Peyer's patch (tissue), 4 donors: ENCODE results near the gene HIVEP2.

Source experiments
- POLR2A ChIP-seq, 2 donors: fragments of 450-650 bp; IDR thresholded peaks; one replicate each; pipeline ENCODE4 v1.5.1; 2017; ENCODE audit warnings: antibody characterized with exemption in 2 of 2, mild to moderate bottlenecking in 2 of 2, moderate library complexity in 2 of 2
- TF ChIP-seq, protein P1 (sequence below), 6 experiments: fragments of 450-650 bp in 4 of 6; fragments of 200-600 bp in 2 of 6; sonication (generic) in 1 of 6; IDR thresholded peaks; one replicate each; pipeline ENCODE4 v1.5.1; 2017 to 2019; ENCODE audit warnings: antibody characterized with exemption in 6 of 6, mild to moderate bottlenecking in 3 of 6, moderate library complexity in 1 of 6

DNA sequence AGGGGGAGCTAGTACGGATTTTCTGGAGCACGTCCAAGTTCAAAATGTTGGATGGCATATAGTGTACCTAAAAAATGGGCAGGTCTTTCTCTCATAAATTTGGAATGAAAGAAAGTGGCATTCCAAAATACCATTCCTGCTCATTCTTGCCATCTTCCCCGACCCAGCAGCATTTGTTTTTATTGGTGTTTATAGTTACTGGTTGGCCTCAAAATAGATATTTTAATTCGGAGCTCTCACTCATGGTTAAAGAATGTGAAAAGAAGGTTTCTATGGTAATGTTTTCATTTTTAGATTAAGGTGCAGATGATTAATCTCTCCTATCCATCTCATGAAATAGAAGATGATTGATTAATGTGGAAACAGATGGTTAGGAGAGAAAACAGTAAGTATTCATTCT is 204.5 kb downstream of the HIVEP2 start:
- TF ChIP-seq, protein P1, sequence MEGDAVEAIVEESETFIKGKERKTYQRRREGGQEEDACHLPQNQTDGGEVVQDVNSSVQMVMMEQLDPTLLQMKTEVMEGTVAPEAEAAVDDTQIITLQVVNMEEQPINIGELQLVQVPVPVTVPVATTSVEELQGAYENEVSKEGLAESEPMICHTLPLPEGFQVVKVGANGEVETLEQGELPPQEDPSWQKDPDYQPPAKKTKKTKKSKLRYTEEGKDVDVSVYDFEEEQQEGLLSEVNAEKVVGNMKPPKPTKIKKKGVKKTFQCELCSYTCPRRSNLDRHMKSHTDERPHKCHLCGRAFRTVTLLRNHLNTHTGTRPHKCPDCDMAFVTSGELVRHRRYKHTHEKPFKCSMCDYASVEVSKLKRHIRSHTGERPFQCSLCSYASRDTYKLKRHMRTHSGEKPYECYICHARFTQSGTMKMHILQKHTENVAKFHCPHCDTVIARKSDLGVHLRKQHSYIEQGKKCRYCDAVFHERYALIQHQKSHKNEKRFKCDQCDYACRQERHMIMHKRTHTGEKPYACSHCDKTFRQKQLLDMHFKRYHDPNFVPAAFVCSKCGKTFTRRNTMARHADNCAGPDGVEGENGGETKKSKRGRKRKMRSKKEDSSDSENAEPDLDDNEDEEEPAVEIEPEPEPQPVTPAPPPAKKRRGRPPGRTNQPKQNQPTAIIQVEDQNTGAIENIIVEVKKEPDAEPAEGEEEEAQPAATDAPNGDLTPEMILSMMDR (IDR thresholded peaks at IDR 0.05): no peak
- no peak for TF ChIP-seq POLR2A (IDR thresholded peaks at IDR 0.05)
